ENCODE data around the gene TREX2.

TREX2 gene

GRCh38 chrX:153457136-153457825 is 11.4 kb upstream of the TREX2 start:
- H3K4me3 ChIP-seq (ENCODE audit: low read depth, low read length): no peak overlapping the region

GRCh38 chrX:153456704-153457103 is 10.8 kb upstream of the TREX2 start:
- H3K4me3 ChIP-seq (ENCODE audit: low read depth, low read length): no peak overlapping the region

- H3K4me3 ChIP-seq (ENCODE audit: low read depth, low read length): no peak overlapping the region
Observed at GRCh38 chrX:153456161-153456560, 10.3 kb upstream of the TREX2 start.

GRCh38 chrX:153455571-153455970 is 9.7 kb upstream of the TREX2 start:
- H3K4me3 ChIP-seq (ENCODE audit: low read depth, low read length): no peak overlapping the region

GRCh38 chrX:153454901-153455550 is 9.2 kb upstream of the TREX2 start:
- no peak overlapping the region for H3K4me3 ChIP-seq (ENCODE audit: low read depth, low read length)

- no peak overlapping the region for H3K4me3 ChIP-seq (ENCODE audit: low read depth, low read length)
Observed at GRCh38 chrX:153450949-153451277, 5.1 kb upstream of the TREX2 start.

GRCh38 chrX:153450114-153450948 is 4.5 kb upstream of the TREX2 start:
- H3K4me3 ChIP-seq (ENCODE audit: low read depth, low read length): no peak overlapping the region

- H3K4me3 ChIP-seq (ENCODE audit: low read depth, low read length): no peak overlapping the region
Observed at GRCh38 chrX:153449368-153450113, 3.7 kb upstream of the TREX2 start.

- no peak overlapping the region for H3K4me3 ChIP-seq (ENCODE audit: low read depth, low read length)
Observed at GRCh38 chrX:153448556-153449367, 2.9 kb upstream of the TREX2 start.

- no peak overlapping the region for H3K4me3 ChIP-seq (ENCODE audit: low read depth, low read length)
Observed at GRCh38 chrX:153447581-153447960, 1.7 kb upstream of the TREX2 start.

GRCh38 chrX:153446950-153447580 is 1.2 kb upstream of the TREX2 start:
- H3K4me3 ChIP-seq (ENCODE audit: low read depth, low read length): no peak overlapping the region

- no peak overlapping the region for H3K4me3 ChIP-seq (ENCODE audit: low read depth, low read length)
Observed at GRCh38 chrX:153446636-153446936, 730 bp upstream of the TREX2 start.

- no peak overlapping the region for H3K4me3 ChIP-seq (ENCODE audit: low read depth, low read length)
Observed at GRCh38 chrX:153445106-153445855, 575 bp downstream of the TREX2 start.

GRCh38 chrX:153444333-153445011 is 1.4 kb downstream of the TREX2 start:
- H3K4me3 ChIP-seq (ENCODE audit: low read depth, low read length): no peak overlapping the region

- H3K4me3 ChIP-seq (ENCODE audit: low read depth, low read length): no peak overlapping the region
Observed at GRCh38 chrX:153443476-153444332, 2.2 kb downstream of the TREX2 start.

GRCh38 chrX:153442463-153442862 is 3.4 kb downstream of the TREX2 start:
- H3K4me3 ChIP-seq (ENCODE audit: low read depth, low read length): no peak overlapping the region

GRCh38 chrX:153441981-153442380 is 3.9 kb downstream of the TREX2 start:
- no peak overlapping the region for H3K4me3 ChIP-seq (ENCODE audit: low read depth, low read length)

- no peak overlapping the region for H3K4me3 ChIP-seq (ENCODE audit: low read depth, low read length)
Observed at GRCh38 chrX:153441296-153441695, 4.6 kb downstream of the TREX2 start.
